IPS-11a (cell line): ENCODE results near the gene CIT.
"Not testable (repeated sequence)": the region's sequence is repeated elsewhere in the genome, so short reads cannot be mapped to it uniquely, and the experiment has no call there.

Experiments used
- H3K4me3 ChIP-seq: one replicate; pipeline ENCODE4 v1.5.1; 2013; ENCODE audit warnings: low read depth, low read length, control low read depth

Gene CIT

GRCh38 chr12:119706427-119706826 is 170.7 kb downstream of the CIT start:
- H3K4me3 ChIP-seq, result not testable (repeated sequence)

- no peak overlapping the region for H3K4me3 ChIP-seq
Observed at GRCh38 chr12:119705182-119705581, 171.9 kb downstream of the CIT start.

GRCh38 chr12:119704065-119704747 is 172.9 kb downstream of the CIT start:
- H3K4me3 ChIP-seq, result no peak overlapping the region

- no peak overlapping the region for H3K4me3 ChIP-seq
Observed at GRCh38 chr12:119700078-119700477, 177.0 kb downstream of the CIT start.

- no peak overlapping the region for H3K4me3 ChIP-seq
Observed at GRCh38 chr12:119699199-119699760, 177.8 kb downstream of the CIT start.

GRCh38 chr12:119696943-119697342 is 180.2 kb downstream of the CIT start:
- H3K4me3 ChIP-seq, result no peak overlapping the region

GRCh38 chr12:119695034-119695433 is 182.1 kb downstream of the CIT start:
- no peak overlapping the region for H3K4me3 ChIP-seq

- no peak overlapping the region for H3K4me3 ChIP-seq
Observed at GRCh38 chr12:119694111-119694510, 183.0 kb downstream of the CIT start.

GRCh38 chr12:119693511-119693910 is 183.6 kb downstream of the CIT start:
- no peak overlapping the region for H3K4me3 ChIP-seq

- no peak overlapping the region for H3K4me3 ChIP-seq
Observed at GRCh38 chr12:119692997-119693396, 184.1 kb downstream of the CIT start.

GRCh38 chr12:119692410-119692809 is 184.7 kb downstream of the CIT start:
- no peak overlapping the region for H3K4me3 ChIP-seq

GRCh38 chr12:119691202-119691810 is 185.8 kb downstream of the CIT start:
- no peak overlapping the region for H3K4me3 ChIP-seq

GRCh38 chr12:119689935-119690500 is 187.1 kb downstream of the CIT start:
- H3K4me3 ChIP-seq, result no peak overlapping the region

GRCh38 chr12:119687879-119688278 is 189.2 kb downstream of the CIT start:
- H3K4me3 ChIP-seq, result no peak overlapping the region

- H3K4me3 ChIP-seq, result no peak overlapping the region
Observed at GRCh38 chr12:119687406-119687805, 189.7 kb downstream of the CIT start.

GRCh38 chr12:119686776-119687175 is 190.3 kb downstream of the CIT start:
- no peak overlapping the region for H3K4me3 ChIP-seq

- no peak overlapping the region for H3K4me3 ChIP-seq
Observed at GRCh38 chr12:119686355-119686754, 190.8 kb downstream of the CIT start.

- H3K4me3 ChIP-seq, result no peak overlapping the region
Observed at GRCh38 chr12:119685375-119685774, 191.7 kb downstream of the CIT start.

- H3K4me3 ChIP-seq, result no peak overlapping the region
Observed at GRCh38 chr12:119684711-119685369, 192.3 kb downstream of the CIT start.

- no peak overlapping the region for H3K4me3 ChIP-seq
Observed at GRCh38 chr12:119683816-119684215, 193.3 kb downstream of the CIT start.

GRCh38 chr12:119683413-119683812 is 193.7 kb downstream of the CIT start:
- no peak overlapping the region for H3K4me3 ChIP-seq
